ENCODE measurements around the gene ALDH1A3.

GRCh38 chr15:100937171-100937570 lies 57.5 kb downstream of the ALDH1A3 start:
- no peak for TF ChIP-seq ZNF121 (CRISPR knock-in tag; IDR thresholded peaks at IDR 0.05)
- TF ChIP-seq CTCF (IDR thresholded peaks at IDR 0.05) = no peak
- no peak for TF ChIP-seq TCF7 (CRISPR knock-in tag; IDR thresholded peaks at IDR 0.05; ENCODE audit: low read depth)
- no peak for TF ChIP-seq USF2 (CRISPR knock-in tag; IDR thresholded peaks at IDR 0.05)
